NCI-H1105 treated with DMSO at 0.1 percent for 48 hours (cell line): Measurements from ENCODE around the gene FAM193A.
"Not testable (repeated sequence)": the region's sequence is repeated elsewhere in the genome, so short reads cannot be mapped to it uniquely, and the experiment has no call there.

Experiments used
- DNase-seq: peaks from one replicate; lab custom pipeline; 2025; lab: John Stamatoyannopoulos, UW

FAM193A gene

GRCh38 chr4:2514944-2515343 is 21.5 kb upstream of the FAM193A start:
- not testable (repeated sequence) for DNase-seq

DNA sequence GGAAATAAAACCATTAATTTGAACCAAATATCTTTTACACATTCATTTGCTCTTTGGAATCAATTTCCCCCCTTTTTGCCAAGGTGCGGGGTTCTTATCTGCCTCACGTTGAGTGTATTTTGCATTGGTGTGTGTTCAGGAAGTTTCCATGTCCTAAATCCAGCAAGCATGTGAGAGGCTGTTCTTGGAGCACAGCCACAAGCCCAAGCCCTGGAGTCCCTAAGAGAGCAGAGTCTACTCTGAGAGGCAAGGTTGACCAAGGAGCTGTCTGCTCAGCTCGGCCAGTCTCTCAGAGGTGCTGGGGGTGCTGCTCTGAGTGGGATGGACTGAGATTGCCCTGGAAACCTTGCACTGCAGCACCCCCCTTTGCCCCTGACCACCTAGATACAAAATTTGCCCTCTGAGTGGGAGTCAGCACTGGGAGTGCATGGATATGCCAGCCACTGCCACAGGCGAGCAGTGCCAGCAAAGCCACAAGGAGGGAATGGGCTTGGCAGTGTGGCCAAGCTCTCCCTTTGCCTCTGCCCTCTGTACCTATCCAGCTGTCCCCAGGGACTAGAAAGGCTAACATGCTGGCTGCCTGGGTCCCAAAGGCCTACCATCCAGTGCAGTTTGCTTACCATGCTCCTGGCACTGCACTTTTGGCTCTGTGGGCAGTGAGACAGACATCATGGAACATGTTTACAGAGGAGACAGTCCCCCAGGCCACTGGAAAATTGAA is 20.5 kb upstream of the FAM193A start:
- no peak for DNase-seq

DNA sequence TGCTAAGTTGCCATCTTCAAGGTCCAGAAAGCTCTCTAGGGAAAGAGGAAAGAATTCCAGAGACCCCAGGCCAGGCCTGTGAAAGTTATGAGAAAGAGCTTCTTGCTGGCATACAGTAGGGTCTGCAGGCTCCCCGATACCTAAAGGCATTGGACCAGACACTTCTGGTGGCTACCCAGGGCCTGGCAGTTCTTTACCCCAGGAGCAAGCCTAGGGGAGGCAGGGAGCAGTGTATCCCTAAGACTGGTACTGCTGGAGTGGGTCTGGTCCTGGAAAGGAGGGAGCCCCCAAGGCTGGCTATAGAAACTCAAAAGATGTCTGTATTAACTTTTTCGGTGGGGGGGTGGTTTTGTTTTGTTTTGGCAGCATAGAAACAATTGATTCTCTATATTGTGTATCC is 19.8 kb upstream of the FAM193A start:
- no peak for DNase-seq

DNA sequence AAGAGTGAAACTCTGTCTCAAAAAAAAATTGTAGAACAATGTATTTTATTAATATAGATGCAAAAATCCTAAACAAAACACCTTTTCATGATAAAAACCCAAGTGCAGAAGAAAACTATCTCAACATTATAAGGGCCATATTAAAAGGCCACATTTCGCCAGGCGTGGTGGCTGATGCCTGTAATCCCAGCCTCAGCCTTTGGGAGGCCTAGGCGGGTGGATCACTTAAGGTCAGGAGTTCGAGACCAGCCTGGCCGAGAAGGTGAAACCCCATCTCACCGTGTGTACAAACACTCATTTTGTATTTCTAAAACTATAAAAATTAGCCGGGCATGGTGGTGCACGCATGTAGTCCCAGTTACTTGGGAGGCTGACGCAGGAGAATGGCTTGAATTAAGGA is 9.9 kb upstream of the FAM193A start:
- DNase-seq: no peak

GRCh38 chr4:2534904-2535375 is 1.5 kb upstream of the FAM193A start:
- no peak for DNase-seq

DNA sequence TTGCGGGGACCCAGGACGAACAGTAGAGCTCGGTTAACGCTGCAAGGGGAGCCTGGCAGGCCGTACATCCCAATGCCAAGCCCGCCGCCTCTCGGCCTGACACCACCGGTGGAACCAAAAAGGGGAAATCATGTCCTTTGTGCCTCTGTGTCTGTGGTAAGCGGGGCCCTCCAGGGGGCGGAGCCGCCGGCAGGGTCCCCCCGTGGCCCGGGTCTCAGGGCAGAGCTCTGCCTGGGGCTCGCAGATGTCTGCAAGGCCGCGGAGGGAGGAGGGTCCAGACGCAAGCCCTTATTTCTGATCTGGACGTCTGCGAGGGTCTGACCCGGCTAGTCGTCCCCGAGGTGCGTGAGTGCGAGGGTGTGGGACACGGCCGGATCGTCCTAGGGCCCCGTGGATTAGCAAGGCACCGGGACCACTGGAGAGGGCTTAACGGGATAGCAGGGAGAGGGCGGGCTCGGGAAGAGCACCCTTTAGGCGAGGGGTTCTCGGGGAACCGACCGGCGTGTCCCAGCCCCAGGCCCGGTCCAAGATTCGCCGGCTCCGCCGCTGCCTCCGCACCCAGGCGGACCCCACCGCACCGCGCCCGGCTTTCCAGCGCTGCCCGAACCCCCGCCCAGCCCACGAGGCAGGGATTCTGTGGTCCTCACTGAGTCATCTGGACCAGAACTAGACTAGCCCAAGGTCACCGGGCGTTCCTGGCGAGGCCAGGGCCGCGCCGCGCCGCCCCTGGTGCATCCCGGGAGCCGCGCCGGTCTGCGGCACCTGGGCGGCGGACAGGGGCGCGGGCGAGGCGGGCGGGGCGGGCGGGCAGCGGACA is 863 bp upstream of the FAM193A start:
- DNase-seq: peak; percentile 29

DNA sequence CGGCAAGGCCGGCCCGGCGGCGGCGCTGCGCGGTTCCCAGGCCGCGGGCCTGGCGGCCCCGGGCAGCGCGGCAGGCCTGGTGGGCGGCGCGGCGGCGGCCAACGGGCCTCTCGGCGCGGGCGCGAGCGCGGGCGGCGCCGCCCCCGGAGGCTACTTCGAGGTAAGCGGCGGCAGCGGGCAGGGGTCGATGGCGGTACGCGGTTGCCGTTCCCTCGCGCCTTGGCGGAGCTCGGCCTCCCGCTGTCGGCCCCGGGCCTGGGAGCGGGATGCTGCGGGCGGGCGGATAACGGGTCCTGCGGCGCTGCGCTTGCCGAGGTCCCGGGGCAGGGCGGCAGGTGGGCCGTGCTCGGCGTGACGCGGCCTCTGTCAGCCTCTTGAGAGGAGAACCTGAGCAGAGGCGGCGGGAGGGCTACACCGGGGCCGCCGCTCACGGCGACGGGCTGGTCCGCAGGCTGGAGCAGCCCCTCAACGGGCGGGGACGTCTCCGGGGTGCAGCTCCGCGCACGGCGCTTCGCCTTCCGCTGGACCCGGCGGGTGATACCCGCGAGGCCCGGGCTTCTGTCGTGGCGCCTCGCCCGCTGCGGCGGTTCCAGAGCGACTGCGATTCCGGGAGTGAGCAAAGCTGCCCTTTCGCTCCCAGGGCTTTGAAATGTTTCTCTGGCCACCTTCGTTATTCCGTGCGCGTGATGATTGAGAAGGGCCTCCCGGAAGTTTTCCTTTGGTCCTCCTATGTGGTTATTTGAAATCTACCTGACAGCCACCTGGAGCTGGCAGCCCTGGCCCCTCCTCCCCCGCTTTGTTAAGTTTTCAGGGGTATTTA is 774 bp downstream of the FAM193A start:
- DNase-seq: peak; percentile 36

GRCh38 chr4:2543580-2544191 is 7.2 kb downstream of the FAM193A start:
- DNase-seq: not testable (repeated sequence)

DNA sequence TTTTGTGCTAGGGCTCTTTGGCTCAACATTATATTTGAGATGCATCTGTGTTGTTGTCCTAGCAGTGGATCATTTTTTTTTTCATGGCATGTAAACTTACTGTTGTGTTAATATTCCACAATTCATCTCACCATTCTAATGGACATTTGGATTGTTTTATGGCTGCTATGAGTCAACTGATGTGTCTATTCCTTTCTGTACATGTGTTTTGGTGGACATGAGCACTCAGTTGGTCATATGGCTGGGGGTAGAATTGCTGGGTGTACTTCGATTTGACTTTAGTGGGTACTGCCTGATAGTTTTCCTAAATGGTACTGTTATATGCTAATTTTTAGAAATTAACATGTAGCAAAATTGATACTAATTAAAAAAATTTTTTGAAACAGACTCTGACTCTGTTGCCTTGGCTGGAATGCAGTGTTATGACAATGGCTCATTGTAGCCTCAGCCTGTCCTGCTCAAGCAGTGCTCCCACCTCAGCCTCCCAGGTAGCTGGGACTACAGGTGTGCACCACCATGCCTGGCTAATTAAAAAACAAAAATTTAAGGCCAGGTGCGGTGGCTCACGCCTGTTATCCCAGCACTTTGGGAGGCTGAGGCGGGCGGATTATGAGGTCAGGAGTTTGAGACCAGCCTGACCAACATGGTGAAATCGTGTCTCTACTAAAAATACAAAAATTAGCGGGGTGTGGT is 9.0 kb downstream of the FAM193A start:
- DNase-seq: no peak

DNA sequence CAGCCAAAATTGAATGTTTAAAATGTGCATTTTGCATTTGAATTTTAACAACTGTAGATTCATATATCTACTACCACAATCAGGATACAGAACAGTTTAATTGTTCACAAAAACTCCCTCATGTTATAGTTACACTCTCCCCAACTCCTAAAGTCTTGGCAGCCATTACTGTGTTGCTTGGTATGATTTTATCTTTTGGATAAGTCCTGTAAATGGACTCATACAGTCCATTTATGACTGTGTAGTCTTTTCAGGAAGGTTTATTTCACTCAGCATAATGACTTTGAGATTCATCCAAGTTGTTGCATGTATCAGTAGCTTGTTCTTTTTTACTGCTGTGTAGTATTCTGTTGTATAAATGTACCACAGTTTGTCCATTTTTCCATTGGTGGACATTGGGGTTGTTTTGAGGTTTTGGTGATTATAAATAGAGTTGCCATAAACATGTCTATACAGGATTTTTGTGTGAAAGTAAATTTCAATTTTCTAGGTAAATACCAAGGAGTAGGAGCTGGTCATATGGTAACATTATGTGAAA is 9.9 kb downstream of the FAM193A start:
- no peak for DNase-seq

DNA sequence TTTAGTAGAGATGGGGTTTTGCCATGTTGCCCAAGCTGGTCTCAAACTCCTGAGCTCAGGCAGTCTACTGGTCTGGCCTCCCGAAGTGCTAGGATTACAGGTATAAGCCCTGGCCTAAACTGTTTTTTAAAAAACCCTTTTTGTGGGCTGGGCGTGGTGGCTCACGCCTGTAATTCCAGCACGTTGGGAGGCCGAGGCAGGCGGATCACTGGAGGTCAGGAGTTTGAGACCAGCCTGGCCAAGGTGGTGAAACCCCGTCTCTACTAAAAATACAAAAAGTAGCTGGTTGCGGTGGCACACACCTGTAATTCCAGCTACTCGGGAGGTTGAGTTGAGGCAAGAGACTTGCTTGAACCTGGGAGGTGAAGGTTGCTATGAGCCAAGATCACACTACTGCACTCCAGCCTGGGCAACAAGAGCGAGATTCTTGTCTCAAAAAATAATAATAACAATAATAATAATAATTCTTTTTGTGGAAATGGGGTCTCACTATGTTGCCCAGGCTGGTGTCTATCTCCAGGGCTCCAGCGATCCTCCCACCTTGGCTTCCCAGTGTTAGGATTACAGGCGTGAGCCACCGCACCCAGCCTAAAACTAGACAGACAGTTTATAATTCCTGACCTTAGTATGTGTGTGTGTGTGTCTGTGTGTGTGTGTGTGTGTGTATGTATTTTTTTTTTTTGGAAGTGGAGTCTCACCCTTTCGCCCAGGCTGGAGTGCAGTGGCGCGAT is 10.7 kb downstream of the FAM193A start:
- not testable (repeated sequence) for DNase-seq

GRCh38 chr4:2551118-2551517 is 14.7 kb downstream of the FAM193A start:
- DNase-seq: no peak

DNA sequence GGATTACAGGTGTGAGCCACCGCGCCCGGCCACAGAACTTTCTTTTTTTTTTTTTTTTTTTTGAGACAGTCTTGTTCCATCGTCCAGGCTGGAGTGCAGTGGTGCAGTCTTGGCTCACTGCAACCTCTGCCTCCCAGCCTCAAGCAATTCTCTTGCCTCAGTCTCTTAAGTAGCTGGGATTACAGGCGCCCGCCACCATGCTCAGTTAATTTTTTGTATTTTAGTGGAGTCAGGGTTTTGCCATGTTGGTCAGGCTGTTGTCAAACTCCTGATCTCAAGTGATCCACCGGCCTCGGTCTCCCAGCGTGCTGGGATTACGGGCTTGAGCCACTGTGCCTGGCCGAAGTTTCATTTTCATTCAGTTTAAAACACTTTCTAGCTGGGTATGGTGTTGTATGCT is 16.4 kb downstream of the FAM193A start:
- no peak for DNase-seq

GRCh38 chr4:2558301-2558700 is 21.9 kb downstream of the FAM193A start:
- no peak for DNase-seq

GRCh38 chr4:2560167-2560566 is 23.7 kb downstream of the FAM193A start:
- no peak for DNase-seq

- no peak for DNase-seq
Observed at GRCh38 chr4:2565533-2565932, 29.1 kb downstream of the FAM193A start.

DNA sequence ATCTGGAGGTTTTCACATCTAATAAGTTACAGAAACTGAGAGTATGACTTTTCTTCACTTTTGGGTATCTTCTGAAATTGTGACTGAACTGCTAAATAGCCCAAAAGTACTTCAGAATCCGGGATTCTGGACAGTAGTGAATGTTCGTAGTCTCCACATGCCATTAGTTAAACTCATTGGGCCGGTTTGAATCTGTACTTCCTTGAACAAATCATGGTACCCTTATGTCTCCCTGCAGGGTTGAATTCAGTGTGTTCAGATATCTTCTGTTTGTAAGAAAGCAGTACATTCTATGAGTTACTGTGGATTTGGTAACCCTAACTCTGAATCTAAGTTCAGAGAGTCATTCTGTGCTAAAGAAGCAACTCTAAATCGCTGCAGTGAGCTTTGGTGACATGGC is 33.6 kb downstream of the FAM193A start:
- DNase-seq: no peak

DNA sequence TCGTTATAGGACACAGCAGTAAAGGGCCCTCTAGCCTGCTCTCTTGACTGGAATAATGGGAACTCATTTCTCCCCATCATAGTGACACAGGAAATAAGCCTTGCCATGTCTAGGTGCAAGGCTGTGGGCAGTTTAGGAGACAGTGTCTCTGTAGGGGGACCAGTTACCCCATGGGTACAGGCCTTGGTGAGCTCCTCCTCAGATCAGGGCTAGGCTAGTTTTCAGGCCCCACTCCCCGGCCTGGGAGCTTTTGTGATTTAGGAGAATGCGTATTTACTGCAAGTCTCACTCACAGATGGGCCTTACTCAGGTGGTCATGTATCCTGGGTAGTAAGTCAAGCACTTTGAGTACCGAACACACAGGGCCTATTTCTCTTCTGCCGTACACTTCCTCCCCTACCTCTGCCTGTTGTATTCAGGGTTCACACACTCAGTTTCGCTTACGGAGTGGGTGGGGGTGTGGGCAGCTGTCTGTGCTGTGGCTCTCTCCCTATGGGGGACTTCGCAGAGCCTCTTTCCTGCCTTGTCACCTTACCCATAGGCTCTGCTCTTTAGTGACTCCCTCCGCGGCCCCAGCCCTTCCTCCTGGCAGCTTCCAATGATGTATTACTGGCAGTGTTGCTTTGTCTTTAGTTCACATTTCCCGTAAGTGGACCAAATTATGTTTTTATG is 34.2 kb downstream of the FAM193A start:
- no peak for DNase-seq

- DNase-seq: no peak
Observed at GRCh38 chr4:2572076-2572475, 35.6 kb downstream of the FAM193A start.

GRCh38 chr4:2572866-2573265 is 36.4 kb downstream of the FAM193A start:
- DNase-seq: no peak
